Liver (tissue), 9 donors: ENCODE results near the gene KCNQ1. TPM values are rescaled to one million over a fixed set of nuclear protein-coding genes. Genes with fewer than 3 reads are reported as not detected.

ENCODE experiments used
- DNase-seq: peaks from one replicate; pipeline ENCODE4 v3.0.0-alpha.2; 2017; ENCODE audit warnings: low spot score
- H3K27ac ChIP-seq, 2 donors: one replicate each; pipeline ENCODE4 v1.7.0; 2013; ENCODE audit warnings: inconsistent platforms in 2 of 2, low read length in 2 of 2, control low read depth in 1 of 2, low read depth in 1 of 2, mild to moderate bottlenecking in 1 of 2
- H3K27me3 ChIP-seq, 4 donors: one replicate each; pipeline versions ENCODE4 v1.6.1 to v1.7.0; 2013; ENCODE audit warnings: low read length in 3 of 4, inconsistent platforms in 1 of 4, mild to moderate bottlenecking in 1 of 4, moderate library complexity in 1 of 4; ENCODE audit not compliant: control insufficient read depth in 4 of 4, insufficient read depth in 4 of 4
- H3K36me3 ChIP-seq, 4 donors: one replicate each; pipeline versions ENCODE4 v1.6.1 to v1.7.0; 2013; ENCODE audit warnings: low read length in 3 of 4, mild to moderate bottlenecking in 3 of 4, low read depth in 1 of 4, moderate library complexity in 1 of 4; ENCODE audit not compliant: control insufficient read depth in 4 of 4, insufficient read depth in 3 of 4
- H3K4me1 ChIP-seq, 4 donors: one replicate each; pipeline versions ENCODE4 v1.6.1 to v1.7.0; 2013; ENCODE audit warnings: low read length in 3 of 4, mild to moderate bottlenecking in 3 of 4, moderate library complexity in 1 of 4; ENCODE audit not compliant: control insufficient read depth in 4 of 4, insufficient read depth in 4 of 4
- H3K4me3 ChIP-seq, 3 donors: one replicate each; pipeline versions ENCODE4 v1.6.1 to v1.7.0; 2013; ENCODE audit warnings: low read length in 3 of 3, control low read depth in 1 of 3, low read depth in 1 of 3, mild to moderate bottlenecking in 1 of 3
- H3K9ac ChIP-seq, 2 donors: one replicate each; pipeline ENCODE4 v1.7.0; 2013; ENCODE audit warnings: low read length in 2 of 2, mild to moderate bottlenecking in 2 of 2, moderate library complexity in 2 of 2, control low read depth in 1 of 2, low read depth in 1 of 2
- H3K9me3 ChIP-seq, 4 donors: one replicate each; pipeline versions ENCODE4 v1.6.1 to v1.7.0; 2013; ENCODE audit warnings: low read length in 3 of 4; ENCODE audit not compliant: control insufficient read depth in 4 of 4
- ATF3 ChIP-seq: IDR thresholded peaks from 2 replicates; pipeline ENCODE4 v1.6.1; 2016; ENCODE audit warnings: antibody characterized with exemption
- CTCF ChIP-seq: fragments of 150-350 bp; IDR thresholded peaks from 2 replicates; pipeline ENCODE4 v1.5.1; 2017; ENCODE audit warnings: improper control_type of control experiment, low read depth, low read length; ENCODE audit not compliant: missing input control
- EGR1 ChIP-seq, 2 donors: IDR thresholded peaks; 2 replicates each; pipeline ENCODE4 v1.6.1; 2016 to 2018; ENCODE audit warnings: antibody characterized with exemption in 2 of 2, low read depth in 2 of 2
- FOXA1 ChIP-seq: IDR thresholded peaks from 2 replicates; pipeline ENCODE4 v1.6.1; 2016; ENCODE audit warnings: antibody characterized with exemption
- FOXA2 ChIP-seq: IDR thresholded peaks from 2 replicates; pipeline ENCODE4 v1.6.1; 2016; ENCODE audit warnings: antibody characterized with exemption
- GABPA ChIP-seq, 2 donors: IDR thresholded peaks in 1 of 2; conservative IDR thresholded peaks in 1 of 2; 2 replicates each; pipeline ENCODE4 v1.6.1; 2016; ENCODE audit warnings: antibody characterized with exemption in 2 of 2, mild to moderate bottlenecking in 1 of 2, moderate library complexity in 1 of 2
- HNF4A ChIP-seq, 2 donors: conservative IDR thresholded peaks; 2 replicates each; pipeline ENCODE4 v1.6.1; 2016; ENCODE audit warnings: antibody characterized with exemption in 2 of 2, mild to moderate bottlenecking in 2 of 2
- HNF4G ChIP-seq: IDR thresholded peaks from 2 replicates; pipeline ENCODE4 v1.6.1; 2016; ENCODE audit warnings: antibody characterized with exemption
- JUND ChIP-seq, 2 donors: IDR thresholded peaks; 2 replicates each; pipeline ENCODE4 v1.6.1; 2016; ENCODE audit warnings: antibody characterized with exemption in 2 of 2
- MAX ChIP-seq: IDR thresholded peaks from 2 replicates; pipeline ENCODE4 v1.6.1; 2016; ENCODE audit warnings: antibody characterized with exemption
- NR2F2 ChIP-seq: IDR thresholded peaks from 2 replicates; pipeline ENCODE4 v1.6.1; 2016; ENCODE audit warnings: antibody characterized with exemption
- SP1 ChIP-seq: IDR thresholded peaks from 2 replicates; pipeline ENCODE4 v1.6.1; 2018; ENCODE audit warnings: antibody characterized with exemption, mild to moderate bottlenecking
- TAF1 ChIP-seq: conservative IDR thresholded peaks from 2 replicates; pipeline ENCODE4 v1.6.1; 2016; ENCODE audit warnings: antibody characterized with exemption, mild to moderate bottlenecking
- YY1 ChIP-seq: IDR thresholded peaks from 2 replicates; pipeline ENCODE4 v1.6.1; 2016; ENCODE audit warnings: antibody characterized with exemption, mild to moderate bottlenecking
- WGBS: extraction: QIAGEN DNeasy Blood & Tissue Kit; methylation state at CpG from one replicate; pipeline ENCODE4 v1.1.7; 2013; 5-methylcytosine and 5-hydroxymethylcytosine counted together
- polyA plus RNA-seq, 2 donors: library from polyadenylated mRNA; stranded (reverse) in 1 of 2; unstranded in 1 of 2; fragments of 200-250 nt in 1 of 2; fragments of >200 nt in 1 of 2; fragmentation: Nextera tagmentation in 1 of 2; extraction: Ambion mirVana in 1 of 2; gene quantifications; one replicate each; pipeline versions ENCODE4 v1.2.1 to v1.2.3, GENCODE V29; 2013 to 2015
- total RNA-seq, 2 donors: library from RNA; depleted of rRNA; stranded (reverse); fragments of >200 nt; gene quantifications; one replicate each; pipeline ENCODE4 v1.2.3, GENCODE V29; 2014
- donor health status: healthy.
- donor health status: healthy.
- donor health status: healthy.
- donor health status: healthy.
- donor health status: healthy.

The KCNQ1 gene
- total and polyA plus RNA-seq, 4 donors, result 0.31 to 2.2 (median 1.5) TPM

GRCh38 chr11:2870969-2871680, 426.3 kb downstream of the KCNQ1 start:
- H3K9me3 ChIP-seq, result peaks cover 0 to 6% (median under 1%) of the 10 kb centered on the region in 4 donors
- 57% methylated on average over 22 of the region's 22 CpGs for WGBS
- no peak for TF ChIP-seq FOXA1
- no peak for TF ChIP-seq TAF1
- TF ChIP-seq YY1, result no peak
- TF ChIP-seq EGR1 (IDR thresholded peaks at IDR 0.05; ENCODE audit: low read depth in 2 of 2), result no peak
- TF ChIP-seq MAX, result no peak
- no peak for TF ChIP-seq GABPA (IDR thresholded peaks at IDR 0.05 in 1 of 2, conservative IDR thresholded peaks at IDR 0.05 in 1 of 2)
- no peak for TF ChIP-seq HNF4G
- TF ChIP-seq SP1, result no peak
- TF ChIP-seq JUND (IDR thresholded peaks at IDR 0.05), result no peak
- no peak for TF ChIP-seq HNF4A (conservative IDR thresholded peaks at IDR 0.05)
- TF ChIP-seq FOXA2, result no peak
- no peaks in the 10 kb centered on the region for H3K36me3 ChIP-seq
- no peak for DNase-seq
- no peaks in the 10 kb centered on the region for H3K4me1 ChIP-seq
- no peak overlapping the region for H3K27ac ChIP-seq
- no peak overlapping the region for H3K4me3 ChIP-seq
- H3K27me3 ChIP-seq, result peaks cover 0 to 3% (median 3%) of the 10 kb centered on the region in 4 donors
- no peak overlapping the region for H3K9ac ChIP-seq

- peaks cover 0 to 2% (median 0%) of the 10 kb centered on the region in 4 donors for H3K27me3 ChIP-seq
- H3K9ac ChIP-seq, result no peak overlapping the region
Measured at GRCh38 chr11:2874963-2875362, 430.2 kb downstream of the KCNQ1 start.

More at GRCh38 chr11:2874963-2875362, 430.2 kb downstream of the KCNQ1 start:
- no peak for DNase-seq
- WGBS, result 92% methylated on average over 10 of the region's 10 CpGs
- H3K36me3 ChIP-seq, result no peaks in the 10 kb centered on the region
- no peak overlapping the region for H3K4me3 ChIP-seq
- peaks cover 0 to 3% (median 0%) of the 10 kb centered on the region in 4 donors for H3K9me3 ChIP-seq
- no peak overlapping the region for H3K27ac ChIP-seq
- no peak for TF ChIP-seq FOXA2
- TF ChIP-seq ATF3, result no peak
- TF ChIP-seq CTCF, result no peak
- TF ChIP-seq HNF4A (conservative IDR thresholded peaks at IDR 0.05), result no peak
- no peak for TF ChIP-seq SP1
- TF ChIP-seq NR2F2, result no peak
- TF ChIP-seq FOXA1, result no peak
- H3K4me1 ChIP-seq, result no peaks in the 10 kb centered on the region
